Heart left ventricle (tissue), 16 donors: Measurements from ENCODE around the gene NCKAP5L. TPM values are rescaled to one million over a fixed set of nuclear protein-coding genes. Genes with fewer than 3 reads are reported as not detected.
A peak's percentile ranks its signal among the peaks of the same experiment; 100 is the strongest.

ENCODE experiments used
- ATAC-seq, 4 donors: fragments of 200-7000 bp; cut with Tn5 transposase; one replicate each; pipeline ENCODE4 v1.9.1; 2020 to 2022; ENCODE audit warnings: moderate library complexity in 4 of 4, mild to moderate bottlenecking in 3 of 4, moderate number of reproducible peaks in 1 of 4
- DNase-seq, 5 donors: peaks; one replicate each; pipeline ENCODE4 v3.0.0-alpha.2; 2020
- H3K27ac ChIP-seq, 12 donors: fragments of 200-600 bp; sonication (generic) in 4 of 12; one replicate each; pipeline versions ENCODE4 v1.5.0 to v1.8.0; 2016 to 2022; ENCODE audit warnings: mild to moderate bottlenecking in 2 of 12
- H3K27me3 ChIP-seq, 9 donors: fragments of 200-600 bp; sonication (generic) in 2 of 9; one replicate each; pipeline versions ENCODE4 v1.5.1 to v1.8.0; 2016 to 2022; ENCODE audit warnings: mild to moderate bottlenecking in 3 of 9
- H3K36me3 ChIP-seq, 9 donors: fragments of 200-600 bp; sonication (generic) in 2 of 9; one replicate each; pipeline versions ENCODE4 v1.5.0 to v1.8.0; 2018 to 2022; ENCODE audit warnings: mild to moderate bottlenecking in 2 of 9
- H3K4me1 ChIP-seq, 12 donors: fragments of 200-600 bp; sonication (generic) in 4 of 12; one replicate each; pipeline versions ENCODE4 v1.5.0 to v1.8.0; 2016 to 2022; ENCODE audit warnings: mild to moderate bottlenecking in 3 of 12
- H3K4me3 ChIP-seq, 12 donors: fragments of 200-600 bp; sonication (generic) in 4 of 12; one replicate each; pipeline versions ENCODE4 v1.5.0 to v1.8.0; 2017 to 2022; ENCODE audit warnings: mild to moderate bottlenecking in 9 of 12, moderate library complexity in 4 of 12
- H3K9me3 ChIP-seq, 12 donors: fragments of 200-600 bp; sonication (generic) in 4 of 12; one replicate each; pipeline versions ENCODE4 v1.5.0 to v1.8.0; 2016 to 2022; ENCODE audit warnings: mild to moderate bottlenecking in 1 of 12
- POLR2A ChIP-seq, 2 donors: fragments of 450-650 bp; IDR thresholded peaks; one replicate each; pipeline ENCODE4 v1.6.1; 2017; ENCODE audit warnings: antibody characterized with exemption in 2 of 2, mild to moderate bottlenecking in 2 of 2, moderate library complexity in 2 of 2
- WGBS, 4 donors: extraction: QIAGEN DNeasy Blood & Tissue Kit in 2 of 4; methylation state at CpG; one replicate each; pipeline versions ENCODE4 v1.1.5 to v1.1.7; 2013 to 2018; 5-methylcytosine and 5-hydroxymethylcytosine counted together
- intact Hi-C, 10 donors: fragments of 100-400 bp; cut with DNase I; formaldehyde crosslinking; loops; one replicate each; pipeline versions ENCODE4 v1.11.1 to v1.14.2; 2022
- polyA plus RNA-seq, 2 donors: library from polyadenylated mRNA; stranded (reverse); fragments of 200-250 nt; gene quantifications; one replicate each; pipeline ENCODE4 v1.2.3, GENCODE V29; 2013
- total RNA-seq, 9 donors: library from RNA; depleted of rRNA in 2 of 9; stranded (reverse); fragments of >200 nt in 2 of 9; fragmentation: NEBNext Ultra II Directional in 3 of 9; extraction: Animal tissue kit (Norgen Biotek cat#: 25700) in 3 of 9; gene quantifications; one replicate each; pipeline versions ENCODE4 v1.1.0 to v1.2.4, GENCODE V29; 2016 to 2023
- TF ChIP-seq, protein P1 (sequence below), 12 donors: fragments of 200-600 bp; sonication (generic) in 4 of 12; IDR thresholded peaks; one replicate each; pipeline versions ENCODE4 v1.5.0 to v1.8.0; 2018 to 2022; ENCODE audit warnings: antibody characterized with exemption in 12 of 12, mild to moderate bottlenecking in 5 of 12
- donor health status: ischemic (EF 13 %, LVEDD 7.1; RV severe dilation, severe dysfunction).
- donor health status: healthy with polysubstance abuse.
- donor health status: DM: no; HTN: yes; CAD: no.
- donor health status: DM: no; HTN: no; CAD: no.
- donor health status: ischemic (EF 25% LVEDD 6.9; RV normal size, moderate dysfunction).
- donor health status: ischemic (EF 25% LVEDD 5.7; RV mildly dilated, moderate dysfunction).
- donor health status: healthy.
- donor health status: DM: yes; HTN: yes; CAD: no.
- donor health status: ischemic (EF 35%, LVEDD 5.7; RV mildly dilated, moderate dysfunction).
- donor health status: nonischemic (EF 11% LVEDD 7.7; RV severe dilation, severe dysfunction).
- donor health status: DM: yes; HTN: yes; CAD: no.
- donor health status: PGD.
- donor health status: ischemic (EF 29% LVEDD 5.4; RV normal size, mild dysfunction).
- donor health status: nonischemic (EF 23%, LVEDD 6.1; RV moderate dilation, normal function).

The NCKAP5L gene
- total and polyA plus RNA-seq, 11 donors, result 14.1 to 35.0 (median 25.0) TPM

DNA sequence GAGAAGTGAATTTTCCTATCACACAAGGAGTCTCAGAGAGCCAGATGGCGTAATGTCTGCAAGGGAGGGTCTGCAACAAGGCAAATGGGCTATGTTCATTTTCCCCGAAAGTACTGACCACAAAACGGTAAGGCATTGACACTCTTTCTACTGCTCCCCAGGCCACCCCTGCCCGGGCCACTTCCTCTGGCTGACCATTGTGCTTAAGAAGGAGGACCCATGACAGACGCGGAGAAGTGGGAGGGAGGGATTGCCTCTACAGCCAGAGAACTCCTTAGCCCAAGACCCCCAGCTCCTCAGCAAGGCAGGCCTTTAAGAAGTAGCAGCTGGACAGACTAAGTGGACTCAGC, 1.2 kb downstream of the NCKAP5L start:
- Histone ChIP-seq H3K4me1 (peaks cover 9 to 64% (median 51%) of the 10 kb centered on the region in 12 donors), H3K36me3 (peaks cover 0 to 7% (median 0%) of the 10 kb centered on the region in 9 donors)
- intact Hi-C loops, result no loop called here

DNA sequence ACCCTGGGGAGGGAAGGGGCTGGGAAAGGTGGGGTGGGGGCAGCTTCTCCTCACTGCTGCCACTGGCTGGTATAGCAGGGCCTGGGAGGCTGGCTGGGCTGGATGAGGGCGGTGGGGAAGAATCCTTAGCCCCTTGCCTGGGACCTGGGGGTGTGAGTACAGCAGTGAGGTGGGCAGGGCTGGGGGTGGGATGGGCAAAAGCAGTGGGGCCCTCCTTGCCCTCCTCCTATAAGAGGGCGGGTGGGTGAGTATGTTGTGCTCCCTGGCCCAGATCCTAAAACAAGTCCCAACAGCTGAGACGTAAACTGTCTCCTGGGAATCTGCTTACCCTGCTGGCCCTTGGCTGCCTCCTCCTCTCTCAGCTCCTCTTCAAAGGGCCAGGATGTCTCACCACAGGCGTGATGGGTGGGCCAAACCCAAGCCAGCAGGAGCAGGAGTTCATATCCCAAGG, 2.2 kb downstream of the NCKAP5L start:
- WGBS, 4 donors, result 34 to 55% (median 49%) methylated on average over 3 to 4 of the region's 4 CpGs
- H3K36me3 ChIP-seq, result peaks cover 0 to 8% (median 0%) of the 10 kb centered on the region in 9 donors
- H3K27me3 ChIP-seq, result no peaks in the 10 kb centered on the region
- H3K9me3 ChIP-seq, result no peaks in the 10 kb centered on the region
- H3K4me3 ChIP-seq, result peak overlapping the region in 8 of 12 donors; percentile 11 to 98 (median 90)
- TF ChIP-seq POLR2A (IDR thresholded peaks at IDR 0.05), result no peak
- TF ChIP-seq, protein P1, sequence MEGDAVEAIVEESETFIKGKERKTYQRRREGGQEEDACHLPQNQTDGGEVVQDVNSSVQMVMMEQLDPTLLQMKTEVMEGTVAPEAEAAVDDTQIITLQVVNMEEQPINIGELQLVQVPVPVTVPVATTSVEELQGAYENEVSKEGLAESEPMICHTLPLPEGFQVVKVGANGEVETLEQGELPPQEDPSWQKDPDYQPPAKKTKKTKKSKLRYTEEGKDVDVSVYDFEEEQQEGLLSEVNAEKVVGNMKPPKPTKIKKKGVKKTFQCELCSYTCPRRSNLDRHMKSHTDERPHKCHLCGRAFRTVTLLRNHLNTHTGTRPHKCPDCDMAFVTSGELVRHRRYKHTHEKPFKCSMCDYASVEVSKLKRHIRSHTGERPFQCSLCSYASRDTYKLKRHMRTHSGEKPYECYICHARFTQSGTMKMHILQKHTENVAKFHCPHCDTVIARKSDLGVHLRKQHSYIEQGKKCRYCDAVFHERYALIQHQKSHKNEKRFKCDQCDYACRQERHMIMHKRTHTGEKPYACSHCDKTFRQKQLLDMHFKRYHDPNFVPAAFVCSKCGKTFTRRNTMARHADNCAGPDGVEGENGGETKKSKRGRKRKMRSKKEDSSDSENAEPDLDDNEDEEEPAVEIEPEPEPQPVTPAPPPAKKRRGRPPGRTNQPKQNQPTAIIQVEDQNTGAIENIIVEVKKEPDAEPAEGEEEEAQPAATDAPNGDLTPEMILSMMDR (IDR thresholded peaks at IDR 0.05), result no peak
- peaks cover 13 to 74% (median 61%) of the 10 kb centered on the region in 12 donors for H3K4me1 ChIP-seq
- ATAC-seq (no peak), DNase-seq (peak in 2 of 5 donors; percentile 15 to 53)
- intact Hi-C loops, result no loop called here
- peak overlapping the region in 11 of 12 donors; percentile 33 to 99 (median 96) for H3K27ac ChIP-seq

More for the DNA sequence above, 1.2 kb downstream of the NCKAP5L start:
- ATAC-seq (no peak), DNase-seq (no peak)
- H3K27me3 ChIP-seq, result no peaks in the 10 kb centered on the region
- H3K9me3 ChIP-seq, result no peaks in the 10 kb centered on the region
- TF ChIP-seq, protein P1 (IDR thresholded peaks at IDR 0.05), result no peak
- TF ChIP-seq POLR2A (IDR thresholded peaks at IDR 0.05), result no peak
- WGBS, 4 donors, result 30 to 40% (median 34%) methylated on average over 6 of the region's 6 CpGs
- peak overlapping the region; percentile 72 to 98 (median 90) for H3K4me3 ChIP-seq
- H3K27ac ChIP-seq, result peak overlapping the region; percentile 89 to 99 (median 96)

DNA sequence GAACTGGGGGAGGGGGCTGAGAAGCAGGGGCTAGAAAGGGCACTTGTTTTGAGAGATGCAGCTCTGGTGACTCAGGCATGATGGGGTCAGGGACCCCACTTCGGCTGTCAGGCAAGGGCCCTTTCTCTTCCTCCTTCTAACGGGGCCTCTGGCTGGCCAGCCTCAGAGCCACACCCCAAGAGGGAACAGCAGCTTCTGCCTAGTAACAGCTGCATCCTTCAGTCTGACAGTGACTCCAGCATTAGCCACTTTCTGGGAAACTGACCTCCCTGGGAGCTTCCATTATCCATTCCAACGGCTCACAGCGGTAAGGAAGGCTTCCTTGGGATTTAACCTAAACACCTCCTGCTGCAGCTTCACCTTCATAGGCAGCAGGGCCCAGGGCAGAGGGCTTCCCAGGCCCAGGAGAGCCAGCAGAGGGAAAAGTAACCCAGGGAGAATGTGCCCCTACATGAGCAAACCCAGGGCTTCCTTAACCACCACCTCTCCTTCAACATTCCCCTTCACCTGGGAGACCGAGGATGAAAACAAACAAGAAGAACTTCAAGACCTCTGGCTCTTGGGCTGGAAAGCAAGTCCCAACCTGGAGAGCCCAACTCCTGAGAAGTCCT, 2.7 kb downstream of the NCKAP5L start:
- Histone ChIP-seq H3K4me3 (peak overlapping the region in 8 of 12 donors; percentile 9 to 93 (median 22)), H3K36me3 (peaks cover 0 to 8% (median 0%) of the 10 kb centered on the region in 9 donors), H3K27me3 (no peaks in the 10 kb centered on the region), H3K9me3 (no peaks in the 10 kb centered on the region), H3K27ac (peak overlapping the region in 11 of 12 donors; percentile 44 to 99 (median 95)), H3K4me1 (peaks cover 13 to 79% (median 67%) of the 10 kb centered on the region in 12 donors)
- DNase-seq (peak in 4 of 5 donors; percentile 36 to 76 (median 68)), ATAC-seq (peak in 1 of 4 donors; percentile 18)
- intact Hi-C loops, result no loop called here
- WGBS, 4 donors, result 18 to 40% (median 34%) methylated on average over 5 of the region's 5 CpGs
- no peak for TF ChIP-seq POLR2A (IDR thresholded peaks at IDR 0.05)
- TF ChIP-seq, protein P1 (IDR thresholded peaks at IDR 0.05), result no peak

DNA sequence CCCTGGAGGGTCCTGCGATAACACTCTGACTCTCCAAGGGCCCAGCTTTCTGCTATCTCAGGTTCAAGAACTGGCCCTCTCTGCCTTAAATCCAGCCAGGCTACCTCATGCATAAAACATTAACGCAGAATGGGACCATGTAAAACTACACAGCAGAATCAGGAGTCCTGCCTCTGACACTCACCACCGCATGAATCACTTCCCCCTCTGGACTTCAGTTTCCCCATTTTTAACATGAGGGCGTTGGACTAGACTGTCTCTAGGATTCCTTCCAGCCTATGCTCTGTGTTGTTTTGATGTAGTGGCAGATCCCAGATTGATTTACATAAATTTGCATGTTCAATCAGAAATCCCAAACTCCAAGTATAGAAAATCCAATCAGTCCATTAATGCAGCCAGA, 3.3 kb downstream of the NCKAP5L start:
- Histone ChIP-seq H3K36me3 (peaks cover 0 to 8% (median 0%) of the 10 kb centered on the region in 9 donors), H3K27ac (peak overlapping the region in 11 of 12 donors; percentile 44 to 99 (median 95)), H3K9me3 (no peaks in the 10 kb centered on the region), H3K27me3 (no peaks in the 10 kb centered on the region), H3K4me1 (peaks cover 13 to 84% (median 72%) of the 10 kb centered on the region in 12 donors), H3K4me3 (peak overlapping the region in 6 of 12 donors; percentile 2 to 90 (median 18))
- ATAC-seq, result peak in 2 of 4 donors; percentile 8 to 18
- intact Hi-C loops, result loop anchor here in 1 of 10 donors (5.0 kb wide), 1 partner anchor 43 kb away; no protein-coding TSS in a partner anchor
- 50 to 64% (median 56%) methylated on average over 4 of the region's 4 CpGs for WGBS, 4 donors
- no peak for TF ChIP-seq POLR2A (IDR thresholded peaks at IDR 0.05)
- TF ChIP-seq, protein P1 (IDR thresholded peaks at IDR 0.05), result no peak
- no peak for DNase-seq
